H1 (cell line): ENCODE measurements around the gene CRIP1. TPM values are rescaled to one million over a fixed set of nuclear protein-coding genes. Genes with fewer than 3 reads are reported as not detected.

Source experiments
- EGR1 ChIP-seq: IDR thresholded peaks from 2 replicates; pipeline ENCODE4 v1.6.1; 2011; ENCODE audit warnings: low read depth, low read length, borderline replicate concordance
- FOSL1 ChIP-seq: IDR thresholded peaks from 2 replicates; pipeline ENCODE4 v1.6.1; 2011; ENCODE audit warnings: mild to moderate bottlenecking, low read depth, low read length, moderate library complexity; ENCODE audit not compliant: insufficient read depth
- GTF2F1 ChIP-seq: IDR thresholded peaks from 2 replicates; pipeline ENCODE4 v1.6.1; 2012; ENCODE audit warnings: low read depth, low read length, improper control_type of control experiment, borderline replicate concordance
- JUN ChIP-seq: IDR thresholded peaks from 2 replicates; pipeline ENCODE4 v1.6.1; 2011; ENCODE audit warnings: low read depth, mild to moderate bottlenecking, improper control_type of control experiment, low read length
- RAD21 ChIP-seq, 2 experiments: IDR thresholded peaks in 1 of 2; conservative IDR thresholded peaks in 1 of 2; 2 replicates each; pipeline ENCODE4 v1.6.1; 2011; ENCODE audit warnings: low read depth in 2 of 2, low read length in 2 of 2, improper control_type of control experiment in 1 of 2, inconsistent platforms in 1 of 2, mild to moderate bottlenecking in 1 of 2, moderate library complexity in 1 of 2
- RNF2 ChIP-seq: fragments of 200-900, 300-1000 bp; sonication (generic); IDR thresholded peaks from 2 replicates; pipeline ENCODE4 v1.7.1; 2016; ENCODE audit warnings: borderline replicate concordance, low read depth, mild to moderate bottlenecking, antibody characterized with exemption, low read length; ENCODE audit not compliant: poor library complexity, severe bottlenecking; ENCODE audit errors: missing control alignments
- SUZ12 ChIP-seq: fragments of 200-600 bp; sonication (generic); IDR thresholded peaks from 2 replicates; pipeline ENCODE4 v1.6.1; 2012; ENCODE audit warnings: mild to moderate bottlenecking, inconsistent platforms, low read length, moderate library complexity, mixed read lengths
- TAF7 ChIP-seq: optimal IDR thresholded peaks from 2 replicates; pipeline ENCODE3; 2011; ENCODE audit warnings: low read depth, mild to moderate bottlenecking, inconsistent platforms, low read length, moderate library complexity, borderline replicate concordance
- ZNF274 ChIP-seq: IDR thresholded peaks from 2 replicates; pipeline ENCODE4 v1.7.0; 2012; ENCODE audit warnings: low read length, borderline replicate concordance; ENCODE audit errors: extremely low read depth
- polyA plus RNA-seq, 7 experiments: library from polyadenylated mRNA; depleted of rRNA in 3 of 7; stranded (reverse) in 5 of 7; unstranded in 2 of 7; fragments of >200 nt in 5 of 7; fragments of 200-250 nt in 2 of 7; gene quantifications; 1 replicate in 5 of 7; 2 replicates in 1 of 7; 4 replicates in 1 of 7; pipeline versions ENCODE4 v1.2.1 to v1.2.3, GENCODE V29; 2011 to 2013; ENCODE audit warnings: missing spikeins in 2 of 7, mixed read lengths in 2 of 7
- total RNA-seq: library from RNA; stranded (reverse); fragmentation: NEBNext Ultra II Directional; extraction: Animal tissue kit (Norgen Biotek cat#: 25700); gene quantifications from 2 replicates; pipeline ENCODE4 v1.2.1, GENCODE V29; 2021
- TF ChIP-seq, protein P1 (sequence below): fragments of 300-600 bp; sonication (generic); IDR thresholded peaks from 2 replicates; pipeline ENCODE4 v1.7.1; 2012; ENCODE audit warnings: low read length, moderate library complexity, mild to moderate bottlenecking, inconsistent platforms; ENCODE audit not compliant: insufficient replicate concordance

CRIP1 gene
- total and polyA plus RNA-seq, 2 of the 8 experiments (the other 6 are each of a cell fraction or from before 2014, with no cell fraction given) = 1.2 to 2.2 TPM

DNA sequence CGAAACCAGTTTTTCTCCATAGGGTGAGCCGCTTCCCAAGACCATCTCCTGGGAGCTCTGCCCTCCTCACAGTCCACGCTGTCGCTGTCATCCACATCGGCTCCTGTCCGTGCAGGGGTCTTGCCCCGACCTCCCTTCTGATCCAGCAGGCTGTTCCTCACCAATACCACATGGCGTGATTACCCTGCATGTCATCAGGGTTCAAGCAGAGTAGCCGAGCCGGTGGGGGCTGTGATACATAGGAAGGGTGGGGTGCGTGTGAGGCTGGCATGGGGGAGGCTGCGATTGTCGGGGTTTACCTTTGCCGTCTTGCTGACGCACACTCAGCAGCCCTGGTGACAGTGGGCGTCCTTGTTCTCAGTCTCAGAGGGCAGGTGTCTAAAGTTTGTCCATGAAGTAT is 21.4 kb downstream of the CRIP1 start (continued):
- TF ChIP-seq, protein P1, sequence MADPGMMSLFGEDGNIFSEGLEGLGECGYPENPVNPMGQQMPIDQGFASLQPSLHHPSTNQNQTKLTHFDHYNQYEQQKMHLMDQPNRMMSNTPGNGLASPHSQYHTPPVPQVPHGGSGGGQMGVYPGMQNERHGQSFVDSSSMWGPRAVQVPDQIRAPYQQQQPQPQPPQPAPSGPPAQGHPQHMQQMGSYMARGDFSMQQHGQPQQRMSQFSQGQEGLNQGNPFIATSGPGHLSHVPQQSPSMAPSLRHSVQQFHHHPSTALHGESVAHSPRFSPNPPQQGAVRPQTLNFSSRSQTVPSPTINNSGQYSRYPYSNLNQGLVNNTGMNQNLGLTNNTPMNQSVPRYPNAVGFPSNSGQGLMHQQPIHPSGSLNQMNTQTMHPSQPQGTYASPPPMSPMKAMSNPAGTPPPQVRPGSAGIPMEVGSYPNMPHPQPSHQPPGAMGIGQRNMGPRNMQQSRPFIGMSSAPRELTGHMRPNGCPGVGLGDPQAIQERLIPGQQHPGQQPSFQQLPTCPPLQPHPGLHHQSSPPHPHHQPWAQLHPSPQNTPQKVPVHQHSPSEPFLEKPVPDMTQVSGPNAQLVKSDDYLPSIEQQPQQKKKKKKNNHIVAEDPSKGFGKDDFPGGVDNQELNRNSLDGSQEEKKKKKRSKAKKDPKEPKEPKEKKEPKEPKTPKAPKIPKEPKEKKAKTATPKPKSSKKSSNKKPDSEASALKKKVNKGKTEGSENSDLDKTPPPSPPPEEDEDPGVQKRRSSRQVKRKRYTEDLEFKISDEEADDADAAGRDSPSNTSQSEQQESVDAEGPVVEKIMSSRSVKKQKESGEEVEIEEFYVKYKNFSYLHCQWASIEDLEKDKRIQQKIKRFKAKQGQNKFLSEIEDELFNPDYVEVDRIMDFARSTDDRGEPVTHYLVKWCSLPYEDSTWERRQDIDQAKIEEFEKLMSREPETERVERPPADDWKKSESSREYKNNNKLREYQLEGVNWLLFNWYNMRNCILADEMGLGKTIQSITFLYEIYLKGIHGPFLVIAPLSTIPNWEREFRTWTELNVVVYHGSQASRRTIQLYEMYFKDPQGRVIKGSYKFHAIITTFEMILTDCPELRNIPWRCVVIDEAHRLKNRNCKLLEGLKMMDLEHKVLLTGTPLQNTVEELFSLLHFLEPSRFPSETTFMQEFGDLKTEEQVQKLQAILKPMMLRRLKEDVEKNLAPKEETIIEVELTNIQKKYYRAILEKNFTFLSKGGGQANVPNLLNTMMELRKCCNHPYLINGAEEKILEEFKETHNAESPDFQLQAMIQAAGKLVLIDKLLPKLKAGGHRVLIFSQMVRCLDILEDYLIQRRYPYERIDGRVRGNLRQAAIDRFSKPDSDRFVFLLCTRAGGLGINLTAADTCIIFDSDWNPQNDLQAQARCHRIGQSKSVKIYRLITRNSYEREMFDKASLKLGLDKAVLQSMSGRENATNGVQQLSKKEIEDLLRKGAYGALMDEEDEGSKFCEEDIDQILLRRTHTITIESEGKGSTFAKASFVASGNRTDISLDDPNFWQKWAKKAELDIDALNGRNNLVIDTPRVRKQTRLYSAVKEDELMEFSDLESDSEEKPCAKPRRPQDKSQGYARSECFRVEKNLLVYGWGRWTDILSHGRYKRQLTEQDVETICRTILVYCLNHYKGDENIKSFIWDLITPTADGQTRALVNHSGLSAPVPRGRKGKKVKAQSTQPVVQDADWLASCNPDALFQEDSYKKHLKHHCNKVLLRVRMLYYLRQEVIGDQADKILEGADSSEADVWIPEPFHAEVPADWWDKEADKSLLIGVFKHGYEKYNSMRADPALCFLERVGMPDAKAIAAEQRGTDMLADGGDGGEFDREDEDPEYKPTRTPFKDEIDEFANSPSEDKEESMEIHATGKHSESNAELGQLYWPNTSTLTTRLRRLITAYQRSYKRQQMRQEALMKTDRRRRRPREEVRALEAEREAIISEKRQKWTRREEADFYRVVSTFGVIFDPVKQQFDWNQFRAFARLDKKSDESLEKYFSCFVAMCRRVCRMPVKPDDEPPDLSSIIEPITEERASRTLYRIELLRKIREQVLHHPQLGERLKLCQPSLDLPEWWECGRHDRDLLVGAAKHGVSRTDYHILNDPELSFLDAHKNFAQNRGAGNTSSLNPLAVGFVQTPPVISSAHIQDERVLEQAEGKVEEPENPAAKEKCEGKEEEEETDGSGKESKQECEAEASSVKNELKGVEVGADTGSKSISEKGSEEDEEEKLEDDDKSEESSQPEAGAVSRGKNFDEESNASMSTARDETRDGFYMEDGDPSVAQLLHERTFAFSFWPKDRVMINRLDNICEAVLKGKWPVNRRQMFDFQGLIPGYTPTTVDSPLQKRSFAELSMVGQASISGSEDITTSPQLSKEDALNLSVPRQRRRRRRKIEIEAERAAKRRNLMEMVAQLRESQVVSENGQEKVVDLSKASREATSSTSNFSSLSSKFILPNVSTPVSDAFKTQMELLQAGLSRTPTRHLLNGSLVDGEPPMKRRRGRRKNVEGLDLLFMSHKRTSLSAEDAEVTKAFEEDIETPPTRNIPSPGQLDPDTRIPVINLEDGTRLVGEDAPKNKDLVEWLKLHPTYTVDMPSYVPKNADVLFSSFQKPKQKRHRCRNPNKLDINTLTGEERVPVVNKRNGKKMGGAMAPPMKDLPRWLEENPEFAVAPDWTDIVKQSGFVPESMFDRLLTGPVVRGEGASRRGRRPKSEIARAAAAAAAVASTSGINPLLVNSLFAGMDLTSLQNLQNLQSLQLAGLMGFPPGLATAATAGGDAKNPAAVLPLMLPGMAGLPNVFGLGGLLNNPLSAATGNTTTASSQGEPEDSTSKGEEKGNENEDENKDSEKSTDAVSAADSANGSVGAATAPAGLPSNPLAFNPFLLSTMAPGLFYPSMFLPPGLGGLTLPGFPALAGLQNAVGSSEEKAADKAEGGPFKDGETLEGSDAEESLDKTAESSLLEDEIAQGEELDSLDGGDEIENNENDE = no peak
- TF ChIP-seq EGR1 = no peak
- no peak for TF ChIP-seq ZNF274
- no peak for TF ChIP-seq GTF2F1
- no peak for TF ChIP-seq RNF2
- TF ChIP-seq SUZ12 = no peak
- TF ChIP-seq FOSL1 = no peak
- TF ChIP-seq JUN = no peak
- no peak for TF ChIP-seq RAD21 (IDR thresholded peaks at IDR 0.05 in 1 of 2, conservative IDR thresholded peaks at IDR 0.05 in 1 of 2; ENCODE audit: low read depth in 2 of 2, low read length in 2 of 2)
- TF ChIP-seq TAF7 = no peak
- TF ChIP-seq, all 59 proteins: peak for 0
